Peyer's patch (tissue), 4 donors: ENCODE measurements around the gene TMC5. TPM values are rescaled to one million over a fixed set of nuclear protein-coding genes. Genes with fewer than 3 reads are reported as not detected.

Source experiments
- DNase-seq, 3 donors: peaks; one replicate each; pipeline ENCODE4 v3.0.0-alpha.2; 2017 to 2019
- H3K27ac ChIP-seq, 4 donors: fragments of 200-600 bp; sonication (generic); one replicate each; pipeline ENCODE4 v1.5.1; 2016 to 2019
- H3K27me3 ChIP-seq, 2 donors: fragments of 200-600 bp; sonication (generic); one replicate each; pipeline ENCODE4 v1.5.1; 2019
- H3K36me3 ChIP-seq, 3 donors: fragments of 200-600 bp; sonication (generic); one replicate each; pipeline ENCODE4 v1.5.1; 2016 to 2019
- H3K4me1 ChIP-seq, 4 donors: fragments of 200-600 bp; sonication (generic); one replicate each; pipeline ENCODE4 v1.5.1; 2016 to 2019
- H3K4me3 ChIP-seq, 4 donors: fragments of 200-600 bp; sonication (generic); 1 replicate in 3 of 4; 2 replicates in 1 of 4; pipeline ENCODE4 v1.5.1; 2016 to 2019; ENCODE audit warnings: mild to moderate bottlenecking in 1 of 4
- H3K9me3 ChIP-seq, 4 donors: fragments of 200-600 bp; sonication (generic); one replicate each; pipeline ENCODE4 v1.5.1; 2016 to 2019; ENCODE audit warnings: mild to moderate bottlenecking in 1 of 4
- POLR2A ChIP-seq, 2 donors: fragments of 450-650 bp; IDR thresholded peaks; one replicate each; pipeline ENCODE4 v1.5.1; 2017; ENCODE audit warnings: antibody characterized with exemption in 2 of 2, mild to moderate bottlenecking in 2 of 2, moderate library complexity in 2 of 2
- total RNA-seq, 4 donors: library from RNA; depleted of rRNA; stranded (reverse); fragments of >200 nt; gene quantifications; one replicate each; pipeline ENCODE4 v1.1.0, GENCODE V29; 2016
- TF ChIP-seq, protein P1 (sequence below), 6 experiments: fragments of 450-650 bp in 4 of 6; fragments of 200-600 bp in 2 of 6; sonication (generic) in 1 of 6; IDR thresholded peaks; one replicate each; pipeline ENCODE4 v1.5.1; 2017 to 2019; ENCODE audit warnings: antibody characterized with exemption in 6 of 6, mild to moderate bottlenecking in 3 of 6, moderate library complexity in 1 of 6

The TMC5 gene
- total RNA-seq, 4 donors from 2014 or later = 26.4 to 218 (median 175) TPM

- DNase-seq = peak in 1 of 3 donors; percentile 63
- Histone ChIP-seq H3K4me1 (peaks cover 0 to 18% (median 2%) of the 10 kb centered on the region in 4 donors), H3K27me3 (peaks cover 0 to 6% of the 10 kb centered on the region in 2 donors), H3K4me3 (no peak overlapping the region), H3K36me3 (no peaks in the 10 kb centered on the region), H3K9me3 (no peaks in the 10 kb centered on the region), H3K27ac (peak overlapping the region in 3 of 4 donors; percentile 8 to 73 (median 60))
- no peak for TF ChIP-seq POLR2A (IDR thresholded peaks at IDR 0.05)
- TF ChIP-seq, protein P1, sequence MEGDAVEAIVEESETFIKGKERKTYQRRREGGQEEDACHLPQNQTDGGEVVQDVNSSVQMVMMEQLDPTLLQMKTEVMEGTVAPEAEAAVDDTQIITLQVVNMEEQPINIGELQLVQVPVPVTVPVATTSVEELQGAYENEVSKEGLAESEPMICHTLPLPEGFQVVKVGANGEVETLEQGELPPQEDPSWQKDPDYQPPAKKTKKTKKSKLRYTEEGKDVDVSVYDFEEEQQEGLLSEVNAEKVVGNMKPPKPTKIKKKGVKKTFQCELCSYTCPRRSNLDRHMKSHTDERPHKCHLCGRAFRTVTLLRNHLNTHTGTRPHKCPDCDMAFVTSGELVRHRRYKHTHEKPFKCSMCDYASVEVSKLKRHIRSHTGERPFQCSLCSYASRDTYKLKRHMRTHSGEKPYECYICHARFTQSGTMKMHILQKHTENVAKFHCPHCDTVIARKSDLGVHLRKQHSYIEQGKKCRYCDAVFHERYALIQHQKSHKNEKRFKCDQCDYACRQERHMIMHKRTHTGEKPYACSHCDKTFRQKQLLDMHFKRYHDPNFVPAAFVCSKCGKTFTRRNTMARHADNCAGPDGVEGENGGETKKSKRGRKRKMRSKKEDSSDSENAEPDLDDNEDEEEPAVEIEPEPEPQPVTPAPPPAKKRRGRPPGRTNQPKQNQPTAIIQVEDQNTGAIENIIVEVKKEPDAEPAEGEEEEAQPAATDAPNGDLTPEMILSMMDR (IDR thresholded peaks at IDR 0.05) = no peak
These were observed 2.2 kb upstream of the TMC5 start for GRCh38 chr16:19415461-19415860.

GRCh38 chr16:19415918-19416317 lies 1.8 kb upstream of the TMC5 start:
- Histone ChIP-seq H3K27me3 (peaks cover 0 to 2% of the 10 kb centered on the region in 2 donors), H3K4me3 (no peak overlapping the region), H3K9me3 (no peaks in the 10 kb centered on the region), H3K36me3 (no peaks in the 10 kb centered on the region), H3K27ac (peak overlapping the region in 2 of 4 donors; percentile 60 to 73), H3K4me1 (peaks cover 0 to 14% (median under 1%) of the 10 kb centered on the region in 4 donors)
- TF ChIP-seq, protein P1 (IDR thresholded peaks at IDR 0.05) = no peak
- no peak for TF ChIP-seq POLR2A (IDR thresholded peaks at IDR 0.05)
- no peak for DNase-seq

DNA sequence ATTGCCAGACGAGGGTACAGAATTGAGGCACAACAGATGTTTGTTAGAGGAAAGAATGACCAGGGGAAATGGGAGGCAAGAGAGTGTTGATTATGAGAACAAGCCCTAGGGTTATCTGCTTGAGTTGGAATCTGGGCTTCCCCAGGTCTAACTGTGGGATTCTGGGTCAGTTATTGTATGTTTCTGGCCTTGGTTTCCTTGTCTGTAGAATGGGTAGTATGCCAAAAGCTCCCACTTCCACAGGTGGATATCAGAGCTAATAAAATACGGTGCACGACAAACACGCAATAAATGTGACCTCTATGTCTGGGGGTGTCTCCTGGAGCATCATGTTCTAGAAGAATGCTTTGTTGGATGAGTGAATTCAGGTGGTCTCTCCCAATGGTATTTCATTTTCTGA lies 517 bp downstream of the TMC5 start:
- Histone ChIP-seq H3K27ac (peak overlapping the region in 3 of 4 donors; percentile 71 to 86 (median 80)), H3K4me3 (peak overlapping the region in 3 of 4 donors; percentile 27 to 53 (median 50)), H3K9me3 (no peaks in the 10 kb centered on the region), H3K36me3 (no peaks in the 10 kb centered on the region), H3K27me3 (no peaks in the 10 kb centered on the region), H3K4me1 (peaks cover 0 to 12% (median 0%) of the 10 kb centered on the region in 4 donors)
- TF ChIP-seq POLR2A (IDR thresholded peaks at IDR 0.05) = no peak
- TF ChIP-seq, protein P1 (IDR thresholded peaks at IDR 0.05) = no peak
- no peak for DNase-seq

GRCh38 chr16:19419698-19420075 lies 2.0 kb downstream of the TMC5 start:
- no peaks in the 10 kb centered on the region for H3K27me3 ChIP-seq
- H3K4me3 ChIP-seq = peak overlapping the region in 2 of 4 donors; percentile 50 to 53

DNA sequence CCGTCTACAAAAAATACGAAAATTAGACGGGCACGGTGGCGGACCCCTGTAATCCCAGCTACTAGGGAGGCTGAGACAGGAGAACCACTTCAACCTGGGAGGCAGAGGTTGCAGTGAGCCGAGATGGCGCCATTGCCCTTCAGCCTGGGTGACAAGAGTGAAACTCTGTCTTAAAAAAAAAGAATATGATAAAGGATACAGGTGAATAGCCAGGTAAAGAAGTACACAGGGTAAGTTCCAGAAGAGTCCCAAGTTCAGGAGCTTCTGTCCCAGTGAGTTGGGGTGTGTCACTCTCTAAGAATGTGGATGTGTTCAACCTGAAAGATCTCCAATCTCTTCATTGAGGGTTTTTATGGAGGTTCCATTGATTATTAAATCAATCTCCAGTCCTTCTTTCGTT lies 6.8 kb downstream of the TMC5 start:
- no peaks in the 10 kb centered on the region for H3K27me3 ChIP-seq
- no peaks in the 10 kb centered on the region for H3K9me3 ChIP-seq
- H3K27ac ChIP-seq = peak overlapping the region in 3 of 4 donors; percentile 39 to 88 (median 80)
- TF ChIP-seq POLR2A (IDR thresholded peaks at IDR 0.05) = peak in 1 of 2 donors; percentile 18
- TF ChIP-seq, protein P1 (IDR thresholded peaks at IDR 0.05) = peak in 1 of 6 experiments; percentile 30
- peak in 2 of 3 donors; percentile 60 to 67 for DNase-seq
- peak overlapping the region in 1 of 4 donors; percentile 22 for H3K4me3 ChIP-seq
- H3K4me1 ChIP-seq = peaks cover 0 to 27% (median 1%) of the 10 kb centered on the region in 4 donors
- no peaks in the 10 kb centered on the region for H3K36me3 ChIP-seq

More at GRCh38 chr16:19419698-19420075, 2.0 kb downstream of the TMC5 start:
- peak in 1 of 2 donors; percentile 82 for TF ChIP-seq POLR2A (IDR thresholded peaks at IDR 0.05)
- TF ChIP-seq, protein P1 (IDR thresholded peaks at IDR 0.05) = no peak
- peak in 1 of 3 donors; percentile 79 for DNase-seq
- peaks cover 0 to 10% (median 0%) of the 10 kb centered on the region in 4 donors for H3K4me1 ChIP-seq
- H3K36me3 ChIP-seq = no peaks in the 10 kb centered on the region
- peak overlapping the region in 3 of 4 donors; percentile 43 to 86 (median 80) for H3K27ac ChIP-seq
- H3K9me3 ChIP-seq = no peaks in the 10 kb centered on the region
